H9 (cell line): Measurements from ENCODE around the gene UEVLD. TPM values are rescaled to one million over a fixed set of nuclear protein-coding genes. Genes with fewer than 3 reads are reported as not detected.
A peak's percentile ranks its signal among the peaks of the same experiment; 100 is the strongest.

ENCODE experiments used
- DNase-seq: peaks from one replicate; pipeline ENCODE4 v3.0.0-alpha.2; 2017
- H2AFZ ChIP-seq: one replicate; pipeline ENCODE4 v1.6.1; 2013; ENCODE audit warnings: mild to moderate bottlenecking, low read length, control low read depth, moderate library complexity
- H2AK5ac ChIP-seq: 2 replicates; pipeline ENCODE4 v1.6.1; 2013; ENCODE audit warnings: low read length, control low read depth, mixed read lengths; ENCODE audit not compliant: insufficient read length
- H2BK120ac ChIP-seq: one replicate; pipeline ENCODE4 v1.6.1; 2013; ENCODE audit warnings: low read depth, mild to moderate bottlenecking, low read length, control low read depth, inconsistent platforms; ENCODE audit not compliant: poor library complexity, severe bottlenecking
- H2BK12ac ChIP-seq: 2 replicates; pipeline ENCODE4 v1.6.1; 2013; ENCODE audit warnings: low read length, control low read depth, mixed read lengths, low read depth; ENCODE audit not compliant: insufficient read length
- H2BK15ac ChIP-seq: 2 replicates; pipeline ENCODE4 v1.6.1; 2013; ENCODE audit warnings: low read depth, low read length, control low read depth
- H2BK20ac ChIP-seq: one replicate; pipeline ENCODE4 v1.6.1; 2013; ENCODE audit warnings: low read depth, mild to moderate bottlenecking, low read length, control low read depth, inconsistent platforms; ENCODE audit not compliant: poor library complexity, severe bottlenecking
- H2BK5ac ChIP-seq: 2 replicates; pipeline ENCODE4 v1.6.1; 2013; ENCODE audit warnings: low read length, control low read depth, mixed read lengths; ENCODE audit not compliant: insufficient read length
- H3K14ac ChIP-seq: 2 replicates; pipeline ENCODE4 v1.6.1; 2013; ENCODE audit warnings: low read length, control low read depth; ENCODE audit not compliant: insufficient read depth
- H3K18ac ChIP-seq: 2 replicates; pipeline ENCODE4 v1.6.1; 2013; ENCODE audit warnings: low read depth, mild to moderate bottlenecking, mixed read lengths, low read length, control low read depth; ENCODE audit not compliant: insufficient read length
- H3K23ac ChIP-seq: 2 replicates; pipeline ENCODE4 v1.6.1; 2013; ENCODE audit warnings: low read length, control low read depth, mixed read lengths, low read depth; ENCODE audit not compliant: insufficient read length
- H3K23me2 ChIP-seq: 2 replicates; pipeline ENCODE4 v1.6.1; 2013; ENCODE audit warnings: low read depth, mild to moderate bottlenecking, mixed read lengths, low read length, control low read depth; ENCODE audit not compliant: insufficient read length, poor library complexity, severe bottlenecking
- H3K27ac ChIP-seq: 2 replicates; pipeline ENCODE4 v1.5.1; 2013; ENCODE audit warnings: low read length, control low read depth, mixed read lengths, low read depth; ENCODE audit not compliant: insufficient read length
- H3K27me3 ChIP-seq: 2 replicates; pipeline ENCODE4 v1.6.1; 2013; ENCODE audit warnings: low read length, control low read depth, inconsistent platforms; ENCODE audit not compliant: insufficient read depth
- H3K4ac ChIP-seq: 2 replicates; pipeline ENCODE4 v1.6.1; 2013; ENCODE audit warnings: low read depth, mild to moderate bottlenecking, control low read depth, inconsistent platforms, low read length, moderate library complexity
- H3K4me1 ChIP-seq: 2 replicates; pipeline ENCODE4 v1.6.1; 2013; ENCODE audit warnings: low read length, control low read depth, inconsistent platforms; ENCODE audit not compliant: insufficient read depth
- H3K4me2 ChIP-seq: 2 replicates; pipeline ENCODE4 v1.6.1; 2013; ENCODE audit warnings: low read length, control low read depth, mixed read lengths; ENCODE audit not compliant: insufficient read length, insufficient read depth
- H3K56ac ChIP-seq: 2 replicates; pipeline ENCODE4 v1.6.1; 2013; ENCODE audit warnings: low read depth, mild to moderate bottlenecking, mixed read lengths, low read length, control low read depth; ENCODE audit not compliant: insufficient read length
- H3K79me1 ChIP-seq: 2 replicates; pipeline ENCODE4 v1.6.1; 2013; ENCODE audit warnings: low read depth, mild to moderate bottlenecking, moderate library complexity, low read length, control low read depth, inconsistent platforms; ENCODE audit not compliant: insufficient read depth, poor library complexity, severe bottlenecking
- H3K79me2 ChIP-seq: 2 replicates; pipeline ENCODE4 v1.6.1; 2013; ENCODE audit warnings: low read length, control low read depth, inconsistent platforms; ENCODE audit not compliant: insufficient read depth
- H3K9ac ChIP-seq: 2 replicates; pipeline ENCODE4 v1.6.1; 2013; ENCODE audit warnings: low read length, control low read depth, mixed read lengths; ENCODE audit not compliant: insufficient read length; ENCODE audit errors: extremely low read depth
- H3K9me3 ChIP-seq: one replicate; pipeline ENCODE4 v1.6.1; 2013; ENCODE audit warnings: low read depth, low read length, inconsistent platforms; ENCODE audit not compliant: control insufficient read depth
- H3T11ph ChIP-seq: one replicate; pipeline ENCODE4 v1.6.1; 2013; ENCODE audit warnings: mild to moderate bottlenecking, low read length, control low read depth, inconsistent platforms
- H4K20me1 ChIP-seq: one replicate; pipeline ENCODE4 v1.6.1; 2013; ENCODE audit not compliant: control insufficient read depth, insufficient read length, insufficient read depth
- H4K5ac ChIP-seq: 2 replicates; pipeline ENCODE4 v1.6.1; 2013; ENCODE audit warnings: low read depth, mild to moderate bottlenecking, mixed read lengths, low read length, control low read depth; ENCODE audit not compliant: insufficient read length
- H4K8ac ChIP-seq: replicated peaks from 2 replicates; pipeline ENCODE4 v1.6.1; 2013; ENCODE audit warnings: low read length, control low read depth, mixed read lengths, low read depth; ENCODE audit not compliant: insufficient read length
- H4K91ac ChIP-seq: 2 replicates; pipeline ENCODE4 v1.6.1; 2013; ENCODE audit warnings: low read depth, mild to moderate bottlenecking, moderate library complexity, mixed read lengths, low read length, control low read depth; ENCODE audit not compliant: insufficient read length
- H3K27ac Mint-ChIP-seq, 3 experiments: 2 replicates in 2 of 3; 3 replicates in 1 of 3; pipeline ENCODE4 v1.8.0; 2020 to 2021; ENCODE audit warnings: mixed read lengths in 3 of 3, mild to moderate bottlenecking in 1 of 3, moderate library complexity in 1 of 3
- H3K27me3 Mint-ChIP-seq: 2 replicates; pipeline ENCODE4 v1.8.0; 2021; ENCODE audit warnings: low read depth, mild to moderate bottlenecking, moderate library complexity, mixed read lengths
- H3K36me3 Mint-ChIP-seq, 3 experiments: 2 replicates in 2 of 3; 3 replicates in 1 of 3; pipeline ENCODE4 v1.8.0; 2020 to 2021; ENCODE audit warnings: low read depth in 3 of 3, mixed read lengths in 3 of 3; ENCODE audit not compliant: insufficient read depth in 1 of 3
- H3K4me1 Mint-ChIP-seq, 2 experiments: 2 replicates each; pipeline ENCODE4 v1.8.0; 2020; ENCODE audit warnings: mixed read lengths in 2 of 2
- H3K4me3 Mint-ChIP-seq, 2 experiments: 2 replicates in 1 of 2; 3 replicates in 1 of 2; pipeline ENCODE4 v1.8.0; 2020 to 2021; ENCODE audit warnings: mild to moderate bottlenecking in 2 of 2, mixed read lengths in 2 of 2, moderate library complexity in 1 of 2
- H3K9me3 Mint-ChIP-seq, 2 experiments: 2 replicates in 1 of 2; 3 replicates in 1 of 2; pipeline ENCODE4 v1.8.0; 2020; ENCODE audit warnings: mild to moderate bottlenecking in 2 of 2, mixed read lengths in 2 of 2, moderate library complexity in 1 of 2
- CTCF ChIP-seq: fragments of 200-600 bp; sonication (generic); conservative IDR thresholded peaks from 3 replicates; pipeline ENCODE4 v1.8.0; 2021; ENCODE audit warnings: antibody characterized with exemption, mild to moderate bottlenecking
- WGBS: extraction: QIAGEN DNeasy Blood & Tissue Kit; methylation state at CpG from one replicate; pipeline ENCODE4 v1.1.7; 2013; ENCODE audit warnings: missing lambda C conversion rate, low lambda C conversion rate, mixed read lengths; ENCODE audit not compliant: insufficient read length; ENCODE audit errors: extremely low coverage; 5-methylcytosine and 5-hydroxymethylcytosine counted together
- total RNA-seq: library from RNA; stranded (reverse); gene quantifications from 2 replicates; pipeline ENCODE4 v1.2.1, GENCODE V29; 2021

Gene UEVLD
- total RNA-seq, 1 experiment from 2014 or later, result 7.9 TPM

GRCh38 chr11:18578975-18579598 is 9.4 kb downstream of the UEVLD start:
- Mint-ChIP-seq H3K36me3 (peaks cover 0 to 19% (median 7%) of the 10 kb centered on the region in 3 experiments; a peak in 4 of 7 replicates), H3K4me1 (peaks cover 0 to 3% of the 10 kb centered on the region in 2 experiments; a peak in 2 of 4 replicates), H3K27me3 (no peaks in the 10 kb centered on the region), H3K9me3 (no peaks in the 10 kb centered on the region), H3K4me3 (no peak overlapping the region), H3K27ac (peak overlapping the region in 1 of 3 experiments; percentile 57; a peak in 1 of 7 replicates)
- Histone ChIP-seq H3K9ac (no peak overlapping the region), H3K23me2 (no peaks in the 10 kb centered on the region), H3K4me1 (no peaks in the 10 kb centered on the region), H2BK15ac (no peak overlapping the region), H4K91ac (no peak overlapping the region), H4K8ac (no peak overlapping the region), H3K79me2 (no peaks in the 10 kb centered on the region), H3K18ac (no peak overlapping the region), H3K4me2 (no peak overlapping the region), H2AFZ (no peak overlapping the region), H3K9me3 (no peaks in the 10 kb centered on the region), H3T11ph (no peak overlapping the region), H4K20me1 (no peaks in the 10 kb centered on the region), H2BK5ac (no peak overlapping the region), H3K14ac (no peak overlapping the region), H3K79me1 (no peaks in the 10 kb centered on the region), H3K23ac (no peak overlapping the region), H4K5ac (no peak overlapping the region), H3K27me3 (no peaks in the 10 kb centered on the region), H2AK5ac (no peak overlapping the region), H2BK12ac (no peak overlapping the region), H3K27ac (no peak overlapping the region), H2BK20ac (no peak overlapping the region), H2BK120ac (no peak overlapping the region), H3K56ac (no peak overlapping the region), H3K4ac (no peak overlapping the region)
- WGBS, result no CpG with 5 or more reads among the region's 14 CpGs
- no peak for DNase-seq
- TF ChIP-seq CTCF, result no peak
